Middle frontal gyrus (tissue), 1 donor: ENCODE data around the gene CELSR3.

ENCODE experiments used
- DNase-seq: peaks from one replicate; pipeline ENCODE4 v3.0.0-alpha.2; 2015; ENCODE audit warnings: low spot score; ENCODE audit errors: extremely low spot score

The CELSR3 gene

DNA sequence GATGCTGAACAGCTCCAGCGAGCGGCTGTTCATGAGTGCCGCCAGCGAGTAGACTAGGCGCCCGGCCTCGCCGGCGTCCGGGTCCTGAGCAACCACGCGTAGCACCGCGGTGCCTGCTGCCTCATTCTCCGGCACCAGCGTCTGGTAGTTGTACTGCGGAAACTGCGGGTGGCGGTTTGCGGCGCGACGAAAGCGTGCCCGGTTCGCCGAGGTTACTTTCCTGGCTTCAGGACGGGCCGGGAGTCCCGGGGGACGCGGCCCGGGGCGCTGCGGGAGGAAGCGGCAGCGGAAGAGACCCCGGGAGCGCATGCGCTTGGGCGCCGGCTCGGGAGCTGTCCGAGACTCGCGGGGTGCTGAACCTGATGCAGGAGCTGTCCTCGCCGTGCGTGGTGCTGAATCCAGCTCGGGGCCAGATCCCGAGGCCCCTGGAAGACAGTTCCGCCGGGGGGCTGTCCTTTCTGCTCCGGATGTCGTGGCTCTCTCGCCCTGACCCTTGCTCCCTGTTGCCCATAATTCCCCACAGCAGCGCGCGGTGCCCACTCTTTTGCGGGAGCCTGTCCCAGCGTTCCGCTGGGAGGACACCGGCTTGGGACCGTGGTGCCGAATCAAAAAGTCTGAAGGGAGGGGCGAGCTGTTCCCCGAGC lies 1.1 kb downstream of the CELSR3 start:
- no peak for DNase-seq

- DNase-seq = no peak
These were observed 1.8 kb downstream of the CELSR3 start for GRCh38 chr3:48660800-48661400.

GRCh38 chr3:48656841-48657281 lies 5.8 kb downstream of the CELSR3 start:
- DNase-seq = no peak

GRCh38 chr3:48656061-48656840 lies 6.4 kb downstream of the CELSR3 start:
- DNase-seq = no peak

GRCh38 chr3:48655606-48656005 lies 7.1 kb downstream of the CELSR3 start:
- no peak for DNase-seq

GRCh38 chr3:48655063-48655462 lies 7.6 kb downstream of the CELSR3 start:
- DNase-seq = no peak

DNA sequence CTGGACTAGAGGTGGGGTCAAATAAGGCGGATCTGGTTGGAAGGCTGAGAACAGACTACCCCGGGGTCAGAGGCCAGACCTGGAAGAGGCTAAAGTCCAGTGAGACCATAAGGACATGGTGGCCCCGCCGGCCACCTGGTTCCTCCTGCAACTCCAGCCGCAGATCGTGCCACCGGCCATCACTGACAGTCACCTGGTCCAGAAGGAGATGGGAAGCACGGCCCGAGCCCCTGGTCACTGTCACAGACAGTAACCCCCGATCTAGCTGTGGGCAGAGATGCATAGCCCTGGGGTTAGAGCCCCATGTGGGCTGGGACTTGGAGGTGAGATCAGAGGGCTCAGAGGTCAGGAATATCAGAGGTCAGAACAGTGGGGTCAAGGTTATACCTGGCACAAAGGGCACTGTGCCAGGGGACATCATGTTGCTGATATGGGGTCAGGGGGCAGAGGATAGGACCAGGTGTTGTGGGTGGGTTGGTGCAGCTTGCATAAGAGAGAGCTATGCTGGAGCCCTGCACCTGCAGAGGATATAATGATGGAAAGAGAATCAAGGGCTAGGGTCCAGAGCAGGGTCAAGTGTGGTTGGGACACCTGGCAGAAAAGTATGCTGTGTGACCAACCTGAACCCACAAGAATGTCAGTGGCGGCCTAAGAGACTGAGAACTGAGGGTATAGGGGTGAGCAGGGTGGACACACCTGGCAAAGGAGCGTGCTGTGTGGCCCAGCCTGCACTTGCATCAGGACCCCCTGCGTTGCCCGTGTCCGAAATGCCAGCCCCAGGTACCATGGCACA lies 9.6 kb downstream of the CELSR3 start:
- DNase-seq = no peak

DNA sequence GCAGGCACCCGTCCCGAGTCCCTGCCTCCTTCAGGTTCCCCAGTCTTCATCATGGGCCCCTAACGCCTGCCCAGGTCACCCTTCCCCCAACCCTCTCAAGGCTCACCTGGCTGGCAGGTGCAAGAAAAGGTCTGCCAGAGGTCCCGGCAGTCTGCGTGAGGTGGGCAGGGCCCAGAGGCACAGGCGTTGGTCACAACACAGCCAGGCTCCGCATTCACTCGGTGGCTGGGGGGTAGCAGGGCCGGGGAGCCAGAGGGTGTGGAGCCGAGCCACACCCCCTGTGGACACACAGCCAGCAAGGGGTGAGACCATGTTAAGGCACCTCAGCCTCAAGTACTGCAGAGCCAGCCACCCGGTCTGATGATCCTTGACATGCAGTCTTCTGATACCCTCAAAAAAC lies 10.9 kb downstream of the CELSR3 start:
- no peak for DNase-seq

GRCh38 chr3:48650723-48651122 lies 12.0 kb downstream of the CELSR3 start:
- DNase-seq = no peak

GRCh38 chr3:48648188-48648850 lies 14.4 kb downstream of the CELSR3 start:
- no peak for DNase-seq

DNA sequence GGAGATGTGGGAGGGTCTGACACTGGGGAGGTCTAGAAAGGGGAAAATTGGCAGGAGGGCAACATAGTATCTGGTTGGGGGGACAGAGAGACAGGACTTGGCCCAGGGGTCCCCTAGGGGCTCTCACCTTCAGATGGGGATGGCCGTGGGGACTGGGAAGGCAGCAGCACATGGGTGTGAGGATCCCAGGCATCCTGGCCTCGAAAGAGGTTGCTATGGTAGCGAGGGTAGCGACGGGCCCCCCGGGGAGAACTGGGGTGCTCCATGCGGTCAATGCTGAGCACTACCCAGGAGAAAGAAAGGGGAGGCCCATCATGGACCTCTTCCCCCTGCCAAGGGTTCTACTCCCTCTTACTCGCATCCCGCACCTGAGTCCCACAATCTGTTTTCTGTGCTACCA lies 15.0 kb downstream of the CELSR3 start:
- no peak for DNase-seq

GRCh38 chr3:48644898-48645760 lies 17.6 kb downstream of the CELSR3 start:
- no peak for DNase-seq

- DNase-seq = no peak
These were observed 20.1 kb downstream of the CELSR3 start for GRCh38 chr3:48642605-48643004.

- DNase-seq = no peak
These were observed 21.3 kb downstream of the CELSR3 start for GRCh38 chr3:48641396-48641795.

DNA sequence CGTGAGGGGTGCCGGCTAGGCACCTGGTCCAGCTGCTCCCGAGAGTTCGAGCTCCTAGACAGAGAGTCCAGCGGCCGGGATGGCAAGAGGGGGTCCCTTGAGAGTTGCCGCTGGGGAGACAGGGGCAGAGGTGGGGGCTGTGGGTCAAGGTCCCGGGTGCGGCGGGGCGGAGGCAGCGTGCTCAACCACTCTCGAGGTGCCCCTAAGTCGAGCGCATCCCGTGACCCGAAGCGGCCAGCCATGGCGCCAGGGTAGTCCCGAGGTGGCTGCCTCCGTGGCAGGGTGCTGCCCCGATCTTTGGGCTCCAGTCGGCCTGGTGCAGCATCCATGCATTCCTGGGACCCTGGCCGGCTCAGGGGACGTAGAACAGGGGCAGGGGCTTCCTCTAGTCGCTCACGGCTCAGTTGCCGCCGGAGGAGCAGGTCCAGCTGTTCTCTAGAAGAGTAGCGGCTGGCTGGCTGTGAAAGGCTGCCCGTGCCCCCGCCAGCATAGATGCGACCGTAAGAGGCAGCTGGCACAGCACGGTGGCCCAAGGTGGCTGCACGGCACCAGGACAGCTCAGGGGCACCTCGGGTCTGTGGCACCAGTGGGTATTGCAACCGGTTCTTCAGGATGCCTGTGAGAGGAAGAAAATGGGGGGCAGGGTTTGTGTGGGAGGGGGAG lies 22.6 kb downstream of the CELSR3 start:
- DNase-seq = no peak

DNA sequence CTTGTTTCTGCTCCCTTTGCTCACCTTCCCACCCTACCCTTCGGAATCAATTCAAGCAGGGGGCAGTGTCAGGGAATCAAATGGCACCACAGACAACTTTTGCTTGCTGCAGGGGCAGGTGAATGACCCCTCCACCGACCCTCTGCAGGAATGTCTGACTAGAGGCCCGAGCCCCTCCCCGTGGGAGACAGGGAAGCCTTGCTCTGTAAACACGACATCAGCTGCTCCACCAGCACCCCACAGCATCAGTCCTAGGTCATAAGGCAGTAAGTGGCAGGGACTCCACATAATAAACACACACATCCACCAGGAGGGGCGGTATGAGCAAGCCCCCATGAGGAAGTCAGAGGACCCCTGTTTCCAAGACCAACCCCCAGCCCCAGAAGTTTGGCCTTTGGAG lies 25.4 kb downstream of the CELSR3 start:
- no peak for DNase-seq

DNA sequence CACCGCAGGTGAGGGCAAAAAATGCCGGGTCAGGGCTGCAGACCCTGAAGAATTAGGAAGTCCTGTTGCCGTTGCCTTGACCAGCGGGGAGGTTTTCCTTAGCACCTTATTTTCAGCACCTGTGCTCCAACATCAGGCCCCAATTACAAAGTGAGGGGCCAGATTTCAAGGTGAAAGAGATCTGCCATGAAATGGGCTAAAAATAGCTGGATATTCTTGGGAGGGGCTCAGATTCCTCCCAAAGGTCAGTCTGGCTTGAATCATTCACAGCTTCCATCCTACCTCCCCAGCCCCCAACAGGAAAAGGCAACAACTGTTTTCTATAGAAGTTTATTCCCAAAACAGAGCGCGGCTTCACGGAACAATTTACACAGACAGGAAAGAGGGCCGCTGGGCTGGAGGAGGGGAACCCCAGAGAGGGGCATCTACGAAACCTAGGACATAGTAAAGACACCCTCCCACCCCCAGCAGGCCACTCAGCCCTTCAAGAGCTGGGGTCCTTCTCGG lies 26.5 kb downstream of the CELSR3 start:
- DNase-seq = no peak

GRCh38 chr3:48635222-48636021 lies 27.3 kb downstream of the CELSR3 start, which contains the start of gene SLC26A6:
SLC26A6 (minus strand) TSS chr3:48635461; CDS start chr3:48635393, 68 bp downstream.
- DNase-seq = peak; percentile 92
